HG02885 (cell line): ENCODE measurements around the gene CTXN2.

Experiments
- ATAC-seq: cut with Tn5 transposase; IDR thresholded peaks from one replicate; pipeline ENCODE4 v1.9.1; 2021; ENCODE audit warnings: mild to moderate bottlenecking; ENCODE audit not compliant: unreplicated experiment, poor library complexity

CTXN2 gene

DNA sequence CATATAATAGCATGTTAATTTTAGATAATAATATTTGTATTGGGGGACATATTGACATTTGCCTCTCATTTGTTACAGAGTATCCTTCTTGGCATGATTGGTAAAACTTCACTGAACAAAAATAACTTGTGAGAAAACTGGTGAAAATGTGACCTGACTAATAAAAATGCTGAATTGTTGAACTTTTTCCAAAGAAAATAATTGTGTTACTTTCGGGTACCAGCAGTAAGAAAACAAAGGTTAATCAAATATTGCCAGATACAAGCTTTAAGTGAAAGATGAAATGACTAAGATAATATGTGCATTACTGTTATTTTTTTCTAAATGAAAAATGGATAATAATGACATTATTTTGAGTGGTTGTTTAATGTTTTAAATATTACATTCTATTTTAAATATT lies 29.8 kb downstream of the CTXN2 start:
- ATAC-seq: no peak

DNA sequence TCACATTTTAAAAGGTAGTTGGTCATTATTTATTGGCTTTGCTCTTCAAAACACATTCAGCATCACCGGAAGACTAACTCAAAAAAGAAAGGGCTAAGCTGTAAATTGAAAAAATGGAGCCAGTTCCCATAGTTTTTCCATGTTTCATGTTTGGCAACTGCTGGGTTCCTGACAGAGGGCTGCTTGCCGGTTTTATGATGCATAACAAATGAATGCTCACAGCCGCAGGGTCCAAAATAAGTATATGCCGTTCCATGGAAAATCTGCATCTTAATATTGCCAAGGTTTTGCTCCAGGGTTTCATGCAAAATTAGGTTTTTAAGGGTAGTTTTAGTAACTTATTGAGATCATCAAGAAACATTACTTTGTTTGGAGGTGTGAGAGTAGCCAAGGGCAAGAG lies 30.4 kb downstream of the CTXN2 start:
- no peak for ATAC-seq

DNA sequence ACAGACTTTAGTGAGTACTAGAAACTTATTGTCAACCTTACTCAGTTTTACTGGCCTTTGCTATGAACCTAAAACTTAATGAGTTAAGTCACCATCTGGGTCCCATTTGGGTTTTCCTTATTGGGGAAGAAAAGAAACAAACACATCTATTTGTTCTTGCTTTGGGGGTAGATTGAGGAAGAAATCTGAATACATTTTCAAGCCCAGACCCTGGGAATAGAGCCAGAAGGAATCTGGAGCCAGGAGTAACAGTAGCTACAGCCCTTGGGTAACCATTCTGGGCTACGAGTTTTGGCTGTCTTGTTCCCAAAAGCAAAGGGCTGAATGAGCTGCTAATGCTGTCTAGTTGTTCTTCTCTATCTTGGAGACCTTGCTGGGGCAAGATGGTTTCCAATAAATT lies 31.2 kb downstream of the CTXN2 start:
- no peak for ATAC-seq

GRCh38 chr15:48225771-48226170 lies 34.3 kb downstream of the CTXN2 start:
- no peak for ATAC-seq

DNA sequence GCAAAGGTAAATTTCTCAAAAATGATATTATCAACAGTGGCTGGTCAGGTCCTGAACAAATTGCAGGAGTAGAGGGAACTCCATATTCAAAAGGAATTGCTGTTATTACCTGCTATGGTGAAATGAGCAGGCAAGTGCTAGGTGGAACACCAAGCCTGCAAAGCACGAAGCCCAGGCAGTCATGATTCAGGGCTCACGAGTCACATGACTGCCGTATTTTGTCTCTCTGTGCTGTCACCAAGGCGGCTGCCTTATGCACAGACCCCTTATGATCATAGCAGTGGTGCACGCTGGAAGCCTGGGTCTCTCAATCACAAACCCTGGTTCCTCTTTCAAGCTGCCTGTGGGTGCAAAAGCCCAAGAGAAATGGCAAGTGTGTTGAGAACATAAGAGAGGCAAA lies 39.0 kb downstream of the CTXN2 start:
- ATAC-seq: no peak

- no peak for ATAC-seq
Observed at GRCh38 chr15:48233246-48233645, 41.8 kb downstream of the CTXN2 start.

DNA sequence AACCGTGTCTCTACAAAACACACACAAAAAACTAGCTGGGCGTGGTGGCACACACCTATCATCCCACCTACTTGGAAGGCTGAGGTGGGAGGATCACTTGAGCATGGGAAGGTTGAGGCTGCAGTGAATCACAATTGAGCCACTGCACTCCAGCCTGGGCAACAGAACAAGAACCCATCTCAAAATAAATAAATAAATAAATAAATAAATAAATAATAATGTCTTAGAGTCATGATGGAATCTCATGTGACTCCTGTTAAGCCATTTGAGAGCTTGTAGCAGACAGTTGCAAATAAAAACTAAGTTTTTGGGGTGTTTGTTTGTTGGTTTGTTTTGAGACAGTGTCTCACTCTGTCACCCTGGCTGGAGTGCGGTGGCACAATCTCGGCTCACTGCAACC lies 47.9 kb downstream of the CTXN2 start:
- no peak for ATAC-seq

GRCh38 chr15:48242015-48242414 lies 50.5 kb downstream of the CTXN2 start:
- no peak for ATAC-seq

DNA sequence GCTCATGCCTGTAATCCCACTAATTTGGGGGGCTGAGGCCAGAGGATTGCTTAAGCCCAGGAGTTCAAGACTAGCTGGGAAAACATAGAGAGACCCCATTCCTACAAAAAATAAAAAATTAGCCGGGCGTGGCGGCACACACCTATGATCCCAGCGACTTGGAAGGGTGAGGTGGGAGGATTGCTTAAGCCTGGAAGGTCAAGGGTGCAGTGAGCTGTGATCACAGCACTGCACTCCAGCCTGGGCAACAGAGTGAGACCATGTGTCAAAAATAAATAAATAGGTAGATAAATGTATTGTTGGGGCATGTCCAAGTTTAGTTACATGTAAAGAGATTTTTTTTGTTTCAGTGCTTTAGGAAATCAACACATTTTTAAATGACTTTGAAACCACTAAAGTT lies 51.1 kb downstream of the CTXN2 start:
- no peak for ATAC-seq

DNA sequence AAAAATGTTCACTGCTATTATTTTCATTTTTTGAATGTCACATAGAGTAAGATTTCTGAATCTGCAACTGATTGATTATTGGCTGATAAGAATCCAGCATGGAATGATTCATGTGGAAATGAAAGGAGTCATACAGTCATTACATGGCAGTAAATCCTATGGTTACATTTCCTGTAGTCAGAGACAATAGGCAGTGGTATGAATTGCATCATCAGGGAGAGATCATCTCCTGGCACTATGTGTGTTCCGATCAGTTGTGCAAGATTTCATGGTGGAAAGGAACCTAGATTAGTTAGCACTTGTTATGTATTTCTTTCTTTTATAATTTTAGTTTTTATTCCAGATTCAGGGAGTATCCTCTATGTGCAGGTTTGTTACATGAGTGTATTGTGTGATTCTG lies 53.5 kb downstream of the CTXN2 start:
- no peak for ATAC-seq

GRCh38 chr15:48248414-48248813 lies 56.9 kb downstream of the CTXN2 start:
- no peak for ATAC-seq

- ATAC-seq: peak; percentile 56
Observed at GRCh38 chr15:48250640-48251076, 59.2 kb downstream of the CTXN2 start.

GRCh38 chr15:48253172-48253571 lies 61.7 kb downstream of the CTXN2 start:
- no peak for ATAC-seq
